Measurements from ENCODE around the gene FAM200A. TPM values are rescaled to one million over a fixed set of nuclear protein-coding genes. Genes with fewer than 3 reads are reported as not detected.
"Not testable (repeated sequence)": the region's sequence is repeated elsewhere in the genome, so short reads cannot be mapped to it uniquely, and the experiment has no call there.

FAM200A gene
- polyA plus RNA-seq, 2 of the 4 experiments (the other 2 are of a cell fraction) = 5.3 to 9.8 TPM

- Histone ChIP-seq H3K4me1 (no peaks in the 10 kb centered on the region), H3K27ac (no peak overlapping the region), H3K4me2 (no peak overlapping the region), H3K9me3 (no peaks in the 10 kb centered on the region), H3K4me3 (no peak overlapping the region)
- DNase-seq (ENCODE audit: low read depth in 1 of 2, low spot score in 1 of 2) (no peak), ATAC-seq (no peak), FAIRE-seq (no peak)
- CTCF ChIA-PET = no interaction called here
- POLR2A ChIA-PET = no interaction called here
- TF ChIP-seq EP300 (IDR thresholded peaks at IDR 0.05) (no peak), RNF2 (IDR thresholded peaks at IDR 0.05; ENCODE audit: borderline replicate concordance, low read depth) (no peak), FOXS1 (CRISPR knock-in tag; IDR thresholded peaks at IDR 0.05) (no peak), RFX5 (IDR thresholded peaks at IDR 0.05) (no peak), MAFK (IDR thresholded peaks at IDR 0.05; ENCODE audit: partially characterized antibody) (no peak), MAZ (IDR thresholded peaks at IDR 0.05; ENCODE audit: borderline replicate concordance, low read depth, low read length) (no peak), HMGXB4 (CRISPR knock-in tag; IDR thresholded peaks at IDR 0.05; ENCODE audit: borderline replicate concordance) (no peak), CBX8 (IDR thresholded peaks at IDR 0.05) (no peak), ZFP36 (IDR thresholded peaks at IDR 0.05; ENCODE audit: borderline replicate concordance, partially characterized antibody) (no peak), GATA3 (IDR thresholded peaks at IDR 0.05; ENCODE audit: borderline replicate concordance) (no peak), EHMT2 (IDR thresholded peaks at IDR 0.05; ENCODE audit: low read depth) (no peak), CHD2 (IDR thresholded peaks at IDR 0.05; ENCODE audit: low read length, partially characterized antibody) (no peak), SREBF2 (IDR thresholded peaks at IDR 0.05) (no peak), BCL3 (IDR thresholded peaks at IDR 0.05) (no peak), POLR2A (IDR thresholded peaks at IDR 0.05; ENCODE audit: low read length) (no peak), BHLHE40 (IDR thresholded peaks at IDR 0.05; ENCODE audit: low read depth, low read length) (no peak), MAX (IDR thresholded peaks at IDR 0.05) (no peak), HES2 (IDR thresholded peaks at IDR 0.05) (no peak)
- WGBS (ENCODE audit: missing lambda C conversion rate) = 92% methylated on average over 1 of the region's 1 CpG
These were observed 21.3 kb upstream of the FAM200A start for GRCh38 chr7:99573257-99573656.

GRCh38 chr7:99571768-99572167, 19.9 kb upstream of the FAM200A start:
- no peak for ATAC-seq
- TF ChIP-seq GATA3 (IDR thresholded peaks at IDR 0.05; ENCODE audit: borderline replicate concordance) (no peak), SMC3 (IDR thresholded peaks at IDR 0.05) (no peak), PBX3 (IDR thresholded peaks at IDR 0.05) (no peak), JUNB (IDR thresholded peaks at IDR 0.05) (no peak), RARB (CRISPR knock-in tag; IDR thresholded peaks at IDR 0.05) (no peak), RNF2 (IDR thresholded peaks at IDR 0.05; ENCODE audit: borderline replicate concordance, low read depth) (no peak), USF2 (IDR thresholded peaks at IDR 0.05) (no peak), ATOH8 (CRISPR knock-in tag; IDR thresholded peaks at IDR 0.05; ENCODE audit: low read depth) (no peak), HMGXB4 (CRISPR knock-in tag; IDR thresholded peaks at IDR 0.05; ENCODE audit: borderline replicate concordance) (no peak), KDM5A (IDR thresholded peaks at IDR 0.05) (no peak), HOXA7 (CRISPR knock-in tag; IDR thresholded peaks at IDR 0.05) (no peak), PHF8 (IDR thresholded peaks at IDR 0.05; ENCODE audit: borderline replicate concordance, low read depth) (no peak), POLR2A (IDR thresholded peaks at IDR 0.05; ENCODE audit: low read length) (no peak), EP300 (IDR thresholded peaks at IDR 0.05) (no peak)
- WGBS (ENCODE audit: missing lambda C conversion rate) = 94% methylated on average over 3 of the region's 3 CpGs
- FAIRE-seq = no peak
- ChIA-PET CTCF (interaction anchor here (0.9 to 2.2 kb wide), 3 partner anchors 14 to 122 kb away, joined by 3 to 4 read pairs (median 4); no protein-coding TSS in a partner anchor), POLR2A (no interaction called here)
- Histone ChIP-seq H3K27ac (no peak overlapping the region), H3K4me3 (no peak overlapping the region), H3K9me3 (no peaks in the 10 kb centered on the region), H3K4me2 (no peak overlapping the region), H3K4me1 (no peaks in the 10 kb centered on the region)
- DNase-seq (ENCODE audit: low read depth in 1 of 2, low spot score in 1 of 2) = no peak

- H3K4me2 ChIP-seq; POLR2A ChIA-PET; H3K27ac ChIP-seq; H3K9me3 ChIP-seq; H3K4me3 ChIP-seq; ATAC-seq; DNase-seq (ENCODE audit: low read depth in 1 of 2, low spot score in 1 of 2); CTCF ChIA-PET; FAIRE-seq: not testable (repeated sequence)
- WGBS (ENCODE audit: missing lambda C conversion rate) = 97% methylated on average over 7 of the region's 7 CpGs
- peaks cover 12% of the 10 kb centered on the region for H3K4me1 ChIP-seq
These were observed 16.9 kb upstream of the FAM200A start for GRCh38 chr7:99568770-99569169.

All from A549 (cell line).